GM19397 (cell line): ENCODE results near the gene RSPO4.

Source experiments
- ATAC-seq: cut with Tn5 transposase; IDR thresholded peaks from one replicate; pipeline ENCODE4 v1.9.1; 2021; ENCODE audit warnings: mild to moderate bottlenecking, moderate library complexity; ENCODE audit not compliant: unreplicated experiment

Gene RSPO4

GRCh38 chr20:944774-945410, 57.2 kb downstream of the RSPO4 start:
- no peak for ATAC-seq

DNA sequence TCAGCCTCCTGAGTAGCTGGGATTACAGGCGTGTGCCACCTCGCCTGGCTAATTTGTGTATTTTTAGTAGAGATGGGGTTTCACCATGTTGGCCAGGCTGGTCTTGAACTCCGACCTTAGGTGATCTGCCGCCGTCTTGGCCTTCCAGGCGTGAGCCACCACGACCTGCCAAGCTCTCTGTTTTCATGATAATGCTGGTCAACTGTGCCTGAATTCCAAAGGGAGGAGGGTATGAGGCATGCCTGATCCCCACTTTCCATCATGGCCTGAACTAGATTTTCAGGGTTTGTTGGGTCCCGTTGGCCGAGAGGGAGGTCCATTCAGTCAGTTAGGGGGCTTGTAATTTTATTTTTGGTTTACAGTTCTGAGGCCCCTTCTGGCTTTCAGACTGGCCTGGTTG, 58.0 kb downstream of the RSPO4 start:
- no peak for ATAC-seq

DNA sequence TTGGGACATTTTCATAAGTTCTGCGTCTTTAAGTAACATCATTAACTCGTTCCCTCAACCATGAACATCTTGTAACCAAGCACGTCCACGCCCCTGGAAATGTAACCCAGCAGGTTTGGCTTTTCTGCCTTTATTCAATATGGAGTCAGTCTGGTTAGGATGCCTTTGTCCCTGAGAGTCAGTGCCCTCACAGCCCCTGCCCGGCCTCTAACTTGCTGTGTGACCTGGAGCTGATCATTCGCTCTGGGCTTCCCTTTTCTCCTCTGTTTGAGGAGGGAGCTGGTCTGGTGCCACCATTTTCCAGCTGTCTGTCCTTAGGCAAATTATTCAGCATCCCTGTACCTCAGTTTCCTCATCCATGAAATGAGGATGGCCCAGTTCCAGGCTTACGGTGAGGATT, 59.5 kb downstream of the RSPO4 start:
- ATAC-seq = no peak

GRCh38 chr20:940926-941325, 61.2 kb downstream of the RSPO4 start:
- ATAC-seq = no peak

DNA sequence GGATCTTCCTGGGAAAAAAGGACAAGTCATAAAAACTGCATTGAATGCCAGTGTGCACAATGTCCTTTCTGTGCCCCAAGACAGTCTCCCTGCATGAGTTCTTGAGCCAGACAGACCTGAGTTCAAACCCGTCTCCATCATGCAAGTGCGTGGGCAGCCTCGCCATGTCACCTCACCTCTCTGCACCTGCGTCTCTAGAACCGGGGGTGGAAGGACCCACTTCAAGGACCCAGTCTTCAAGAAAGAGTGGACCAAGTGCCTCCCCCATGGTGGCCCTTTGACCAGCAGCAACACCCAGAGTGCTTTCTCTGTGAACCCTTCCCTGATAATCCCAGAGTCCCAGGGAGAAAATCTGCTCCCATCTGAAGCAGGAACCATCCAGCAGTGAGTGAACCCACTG, 62.5 kb downstream of the RSPO4 start:
- no peak for ATAC-seq

DNA sequence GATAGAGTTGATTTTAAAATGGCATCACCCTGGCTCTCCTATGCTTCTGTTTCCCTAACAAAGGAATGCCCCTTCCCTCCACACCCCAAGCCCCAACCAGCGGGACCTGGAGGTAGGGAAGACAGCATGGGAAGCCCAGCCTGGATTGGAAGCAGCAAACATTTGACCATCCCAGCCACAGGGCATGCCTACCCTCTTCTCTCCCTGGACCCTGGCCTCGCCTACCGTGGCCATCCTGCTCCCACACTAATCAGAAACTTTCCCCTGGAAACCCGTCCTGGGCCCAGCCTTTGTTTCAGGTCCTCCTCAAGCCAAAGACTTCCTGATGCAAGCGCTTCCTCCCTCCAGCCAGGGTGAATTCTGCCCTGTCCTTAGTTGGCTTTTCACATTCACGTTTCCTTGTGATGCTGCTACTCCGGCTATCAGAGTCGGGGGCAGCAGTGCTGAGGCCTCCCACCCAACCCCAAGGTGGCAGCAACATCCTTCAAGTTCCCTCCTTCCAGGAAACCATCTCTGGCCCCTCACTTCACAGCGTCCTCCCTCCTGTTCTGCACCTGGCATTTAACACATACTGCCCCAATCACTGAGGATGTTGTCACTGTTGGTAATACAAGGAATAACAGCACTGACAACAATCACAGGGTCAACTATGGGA, 67.8 kb downstream of the RSPO4 start:
- ATAC-seq = no peak

- no peak for ATAC-seq
Observed at GRCh38 chr20:933029-933428, 69.1 kb downstream of the RSPO4 start.

GRCh38 chr20:931401-931800, 70.7 kb downstream of the RSPO4 start:
- ATAC-seq = no peak

- no peak for ATAC-seq
Observed at GRCh38 chr20:926670-927069, 75.4 kb downstream of the RSPO4 start.

DNA sequence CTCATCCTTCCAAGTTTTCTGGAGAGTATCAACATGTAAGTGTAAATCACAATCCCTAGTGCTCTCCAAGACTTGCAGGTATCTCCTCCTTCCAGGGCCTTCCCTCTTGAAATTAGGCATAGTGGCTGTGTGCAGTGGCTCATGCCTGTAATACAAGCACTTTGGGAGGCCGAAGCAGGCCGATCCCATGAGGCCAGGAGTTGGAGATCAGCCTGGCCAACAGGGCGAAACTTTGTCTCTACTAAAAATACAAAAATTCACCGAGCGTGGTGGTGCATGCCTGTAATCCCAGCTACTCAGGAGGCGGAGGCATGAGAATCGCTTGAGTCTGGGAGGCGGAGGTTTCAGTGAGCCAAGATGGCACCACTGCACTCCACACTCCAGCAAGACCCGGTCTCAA, 76.6 kb downstream of the RSPO4 start:
- ATAC-seq = no peak

GRCh38 chr20:924639-925038, 77.5 kb downstream of the RSPO4 start:
- no peak for ATAC-seq

DNA sequence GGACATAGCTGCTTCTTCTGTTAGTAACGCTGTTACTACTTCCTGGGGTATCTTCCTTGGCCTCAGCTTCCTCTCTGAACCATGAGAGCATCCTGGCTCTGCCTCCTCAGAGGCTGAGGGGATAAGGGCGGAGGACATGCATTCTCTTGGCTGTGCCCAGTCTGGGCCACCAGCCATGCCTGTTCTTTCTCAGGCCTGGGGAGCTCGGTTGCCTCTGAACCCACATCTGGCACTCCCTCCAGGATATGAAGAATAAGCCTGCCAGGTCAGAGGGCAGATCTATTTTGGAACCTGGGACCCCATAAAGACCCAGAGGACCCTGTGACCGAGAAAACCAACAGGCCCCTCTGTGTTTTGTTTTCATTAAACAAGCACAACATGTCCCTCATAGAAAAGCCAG, 79.3 kb downstream of the RSPO4 start:
- no peak for ATAC-seq

GRCh38 chr20:921068-921467, 81.0 kb downstream of the RSPO4 start:
- no peak for ATAC-seq

DNA sequence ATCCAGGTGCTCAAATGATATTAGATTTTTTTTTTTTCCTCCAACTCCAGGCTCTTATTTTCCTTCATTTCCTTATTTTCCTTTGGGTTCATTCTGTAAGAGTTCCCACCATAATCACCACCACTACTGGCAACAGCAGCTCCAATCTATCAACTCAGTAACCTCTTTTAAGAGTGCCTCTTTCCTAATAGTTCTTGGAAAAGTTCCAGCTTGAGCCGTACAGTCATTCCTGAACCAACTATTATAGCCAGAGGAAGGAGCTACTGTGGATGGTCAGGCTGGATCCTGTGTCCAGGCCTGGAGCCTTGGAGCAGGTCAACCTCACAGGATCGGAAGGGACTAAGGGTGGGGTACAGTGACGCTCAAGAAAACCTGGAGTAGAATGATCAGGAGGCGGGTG, 81.8 kb downstream of the RSPO4 start:
- ATAC-seq = no peak

GRCh38 chr20:919491-919916, 82.6 kb downstream of the RSPO4 start:
- ATAC-seq = no peak

DNA sequence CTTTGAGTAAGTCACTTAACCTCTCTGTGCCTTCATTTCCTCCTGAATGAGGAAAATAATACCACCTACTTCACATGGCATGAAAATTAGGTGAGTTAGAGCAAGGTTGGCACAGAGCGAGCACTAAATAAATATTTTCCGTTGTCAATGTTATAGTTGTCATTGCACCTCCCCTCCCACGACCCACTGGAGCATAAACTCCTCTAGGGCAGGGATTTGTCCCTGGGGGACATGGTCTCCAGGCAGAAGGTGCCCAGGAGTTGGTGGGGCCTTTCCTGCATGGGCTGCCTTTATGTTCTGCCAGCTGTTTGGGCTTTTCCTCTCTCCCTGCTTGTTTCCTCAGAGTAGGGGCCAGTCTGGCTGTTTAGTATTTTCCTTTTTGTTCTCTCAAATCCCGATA, 84.7 kb downstream of the RSPO4 start:
- ATAC-seq = no peak

DNA sequence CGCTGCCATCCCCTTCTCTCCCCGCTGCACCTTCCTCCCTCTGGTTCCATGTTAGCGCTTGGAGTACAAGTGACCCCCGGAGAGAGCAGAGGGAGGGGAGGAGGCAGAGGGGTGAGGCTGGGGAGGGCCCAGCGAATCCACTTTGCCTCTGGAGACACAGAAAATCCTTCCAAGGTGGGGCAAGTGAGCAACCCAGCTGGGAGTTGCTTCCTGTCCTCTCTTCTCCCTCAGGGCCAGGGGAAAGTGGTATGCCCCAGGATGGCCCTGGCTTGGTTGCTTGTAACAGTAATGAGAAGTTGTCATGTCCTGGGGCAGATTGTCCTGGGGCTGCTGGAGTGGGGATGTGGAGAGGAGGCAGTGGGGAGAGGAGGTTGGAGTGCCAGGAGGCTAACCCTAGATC, 85.3 kb downstream of the RSPO4 start:
- no peak for ATAC-seq

DNA sequence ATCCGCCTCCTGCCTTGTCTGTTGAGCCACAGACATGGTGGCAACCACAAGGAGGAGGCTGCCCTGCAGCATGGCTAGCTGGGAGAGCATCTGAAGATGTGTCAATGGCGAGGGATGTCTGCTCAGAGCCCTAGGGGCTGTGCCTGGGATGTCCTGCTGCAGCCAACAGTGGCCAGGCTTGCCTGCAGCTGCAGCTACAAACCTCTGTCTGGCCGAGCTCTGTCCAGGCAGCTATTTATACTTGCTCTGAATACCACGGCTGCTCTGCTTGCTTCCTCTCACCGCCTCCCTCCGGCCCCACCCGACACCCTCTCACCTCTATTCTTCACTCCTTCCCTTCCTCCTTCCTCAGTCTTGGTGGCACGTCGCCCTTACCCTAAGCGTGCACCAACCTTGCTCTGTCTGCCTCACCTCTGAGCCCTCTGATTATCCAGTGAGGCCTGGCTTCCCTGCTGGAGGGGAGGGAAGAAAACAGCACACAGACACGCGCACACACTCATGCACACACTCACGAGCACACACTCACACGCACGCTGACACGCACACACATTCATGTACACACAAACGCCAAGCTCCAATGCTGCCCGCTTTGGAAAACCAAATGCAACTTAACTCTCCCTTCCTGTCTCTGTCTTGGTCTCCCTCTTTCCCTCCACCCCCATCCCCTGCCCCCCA, 85.8 kb downstream of the RSPO4 start, which contains the start of gene ANGPT4:
Gene ANGPT4 (minus strand): TSS at position 210 of the 675 bp plus-strand sequence. CDS start 120 bp downstream, at position 90.
- ATAC-seq = no peak

DNA sequence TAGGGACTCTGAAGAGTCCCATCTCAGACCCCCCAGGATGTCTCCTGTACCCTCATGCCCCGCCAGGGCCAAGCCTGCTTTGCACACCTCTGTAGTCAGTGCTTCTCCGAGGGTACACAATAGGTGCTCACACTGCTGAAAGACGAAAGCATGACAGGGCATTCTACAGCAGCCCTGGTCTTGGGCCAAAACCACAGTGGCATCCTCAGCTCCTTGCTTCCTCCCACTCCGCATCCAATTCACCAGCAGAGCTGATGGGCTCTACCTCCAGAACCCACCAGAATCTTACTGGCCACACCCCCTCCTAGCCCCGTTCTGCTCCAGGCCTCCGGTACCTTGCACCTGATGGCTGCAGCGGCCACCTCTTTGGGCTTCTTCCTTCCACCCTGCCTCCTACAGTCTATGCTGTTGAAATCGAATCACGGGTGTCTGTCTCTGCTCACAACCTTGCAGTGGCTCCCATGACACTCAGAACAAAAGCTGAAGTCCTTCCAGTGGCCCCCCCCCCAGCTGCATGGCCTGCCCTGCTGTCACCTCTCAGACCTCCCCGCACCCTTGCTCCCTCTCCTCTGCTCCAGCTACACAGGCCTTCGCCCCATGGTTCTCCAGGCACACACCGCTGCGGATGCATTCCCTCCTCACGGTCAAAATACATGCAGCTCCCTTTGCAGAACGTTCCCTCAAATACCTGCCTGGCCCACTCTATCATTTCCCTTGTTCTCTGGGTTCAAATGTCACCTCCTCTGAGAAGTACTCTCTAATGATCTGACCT, 87.2 kb downstream of the RSPO4 start:
- ATAC-seq = no peak

DNA sequence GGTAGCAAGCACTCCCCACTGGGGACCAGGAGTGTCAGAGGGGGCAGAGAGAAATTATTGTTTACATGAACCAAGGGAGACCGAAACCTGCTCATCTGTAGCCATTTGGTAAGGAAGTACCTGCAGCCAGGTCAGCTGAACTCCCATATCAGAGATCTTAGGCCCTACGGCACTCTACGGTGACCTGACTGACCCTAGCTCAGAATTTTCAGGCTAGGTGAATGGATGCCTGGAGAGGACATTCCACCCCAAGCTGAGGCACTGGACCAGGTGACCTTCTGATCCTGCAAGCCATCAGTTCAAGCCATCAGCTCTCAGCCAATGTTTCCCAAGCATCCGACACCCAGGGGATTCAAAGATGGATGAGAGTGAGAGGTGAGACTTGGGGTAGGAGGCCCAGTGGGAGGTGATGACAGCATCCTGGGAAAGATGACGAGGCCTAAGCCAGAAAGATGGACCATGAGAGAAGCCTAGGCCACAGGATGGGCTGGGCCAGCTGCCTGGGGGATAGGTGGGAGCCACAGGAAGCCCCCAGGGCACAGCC, 88.7 kb downstream of the RSPO4 start:
- ATAC-seq = no peak
